Mesenchymal stem cell (in vitro differentiated cells and primary cell): ENCODE results near the gene NDNF.

Experiments used
- DNase-seq: peaks from one replicate; pipeline ENCODE4 v3.0.0-alpha.2; 2013
- H2AFZ ChIP-seq: one replicate; pipeline ENCODE4 v1.6.1; 2013; ENCODE audit warnings: low read depth, mild to moderate bottlenecking, control low read depth, inconsistent platforms, low read length, moderate library complexity
- H2AK5ac ChIP-seq: 2 replicates; pipeline ENCODE4 v1.6.1; 2013; ENCODE audit warnings: low read length, moderate library complexity, mild to moderate bottlenecking, inconsistent platforms; ENCODE audit not compliant: severe bottlenecking
- H2BK120ac ChIP-seq: one replicate; pipeline ENCODE4 v1.6.1; 2013; ENCODE audit warnings: low read depth, mild to moderate bottlenecking, inconsistent platforms, low read length, moderate library complexity
- H2BK12ac ChIP-seq, 2 experiments: one replicate each; pipeline ENCODE4 v1.6.1; 2013; ENCODE audit warnings: inconsistent platforms in 2 of 2, low read length in 2 of 2, mild to moderate bottlenecking in 2 of 2, moderate library complexity in 2 of 2, control low read depth in 1 of 2
- H2BK15ac ChIP-seq: one replicate; pipeline ENCODE4 v1.6.1; 2013; ENCODE audit warnings: mild to moderate bottlenecking, low read depth, inconsistent platforms; ENCODE audit not compliant: poor library complexity, severe bottlenecking
- H2BK5ac ChIP-seq: 2 replicates; pipeline ENCODE4 v1.6.1; 2013; ENCODE audit warnings: low read depth, mild to moderate bottlenecking, low read length, control low read depth, inconsistent platforms; ENCODE audit not compliant: poor library complexity, severe bottlenecking
- H3K14ac ChIP-seq, 2 experiments: one replicate each; pipeline ENCODE4 v1.6.1; 2013; ENCODE audit warnings: inconsistent platforms in 2 of 2, low read length in 2 of 2, control low read depth in 1 of 2, mild to moderate bottlenecking in 1 of 2, moderate library complexity in 1 of 2
- H3K18ac ChIP-seq, 2 experiments: one replicate each; pipeline ENCODE4 v1.6.1; 2013; ENCODE audit warnings: inconsistent platforms in 2 of 2, low read length in 2 of 2, control low read depth in 1 of 2, low read depth in 1 of 2, mild to moderate bottlenecking in 1 of 2
- H3K23ac ChIP-seq, 2 experiments: one replicate each; pipeline ENCODE4 v1.6.1; 2013; ENCODE audit warnings: inconsistent platforms in 2 of 2, low read length in 2 of 2, mild to moderate bottlenecking in 2 of 2, moderate library complexity in 2 of 2, control low read depth in 1 of 2
- H3K27ac ChIP-seq: 2 replicates; pipeline ENCODE4 v1.5.1; 2013; ENCODE audit warnings: mild to moderate bottlenecking, moderate library complexity, low read length, control low read depth, inconsistent platforms; ENCODE audit not compliant: poor library complexity, severe bottlenecking
- H3K27me3 ChIP-seq, 2 experiments: 2 replicates each; pipeline versions ENCODE4 v1.6.1 to v1.7.0; 2013; ENCODE audit warnings: low read length in 2 of 2, mild to moderate bottlenecking in 2 of 2, moderate library complexity in 2 of 2, control low read depth in 1 of 2, inconsistent platforms in 1 of 2; ENCODE audit not compliant: control insufficient read depth in 1 of 2, insufficient read depth in 1 of 2
- H3K36me3 ChIP-seq, 2 experiments: 2 replicates each; pipeline versions ENCODE4 v1.6.1 to v1.7.0; 2013; ENCODE audit warnings: low read length in 2 of 2, control low read depth in 1 of 2, inconsistent platforms in 1 of 2, low read depth in 1 of 2, mild to moderate bottlenecking in 1 of 2; ENCODE audit not compliant: insufficient read depth in 2 of 2, control insufficient read depth in 1 of 2
- H3K4ac ChIP-seq, 2 experiments: one replicate each; pipeline ENCODE4 v1.6.1; 2013; ENCODE audit warnings: inconsistent platforms in 2 of 2, low read length in 2 of 2, mild to moderate bottlenecking in 2 of 2, moderate library complexity in 2 of 2, control low read depth in 1 of 2, low read depth in 1 of 2
- H3K4me1 ChIP-seq: 2 replicates; pipeline ENCODE4 v1.6.1; 2013; ENCODE audit warnings: low read depth, low read length, control low read depth; ENCODE audit not compliant: control insufficient read depth, insufficient read depth
- H3K4me2 ChIP-seq: 2 replicates; pipeline ENCODE4 v1.6.1; 2013; ENCODE audit warnings: low read length, mild to moderate bottlenecking, inconsistent platforms; ENCODE audit not compliant: poor library complexity, severe bottlenecking
- H3K4me3 ChIP-seq, 2 experiments: 2 replicates each; pipeline versions ENCODE4 v1.5.1 to v1.7.0; 2013; ENCODE audit warnings: low read length in 2 of 2, mild to moderate bottlenecking in 2 of 2, control low read depth in 1 of 2, low read depth in 1 of 2; ENCODE audit not compliant: insufficient read depth in 1 of 2
- H3K79me1 ChIP-seq: replicated peaks from 2 replicates; pipeline ENCODE4 v1.6.1; 2013; ENCODE audit warnings: mild to moderate bottlenecking, control low read depth, low read length, inconsistent platforms; ENCODE audit not compliant: poor library complexity, severe bottlenecking
- H3K9ac ChIP-seq: 2 replicates; pipeline ENCODE4 v1.7.0; 2013; ENCODE audit warnings: mild to moderate bottlenecking, low read length, moderate library complexity
- H3K9me3 ChIP-seq: 2 replicates; pipeline ENCODE4 v1.7.0; 2013; ENCODE audit warnings: mild to moderate bottlenecking, low read length; ENCODE audit not compliant: control insufficient read depth
- H4K8ac ChIP-seq: one replicate; pipeline ENCODE4 v1.6.1; 2013; ENCODE audit warnings: inconsistent platforms, mild to moderate bottlenecking, low read length, moderate library complexity
- H4K91ac ChIP-seq: one replicate; pipeline ENCODE4 v1.6.1; 2013; ENCODE audit warnings: mild to moderate bottlenecking, low read length, inconsistent platforms
- WGBS: methylation state at CpG from one replicate; pipeline ENCODE4 v1.1.7; 2013; ENCODE audit warnings: mixed read lengths; 5-methylcytosine and 5-hydroxymethylcytosine counted together

Gene NDNF

GRCh38 chr4:121093261-121093660 is 20.9 kb upstream of the NDNF start:
- H3K27me3 ChIP-seq, result no peaks in the 10 kb centered on the region
- no peak overlapping the region for H3K9ac ChIP-seq

GRCh38 chr4:121091941-121092340 is 19.6 kb upstream of the NDNF start:
- Histone ChIP-seq H3K9ac (no peak overlapping the region), H3K4ac (no peak overlapping the region), H3K23ac (no peak overlapping the region), H3K18ac (no peak overlapping the region), H3K27ac (no peak overlapping the region), H3K4me2 (no peak overlapping the region), H2AK5ac (no peak overlapping the region), H4K8ac (no peak overlapping the region), H3K4me3 (no peak overlapping the region), H4K91ac (no peak overlapping the region), H2BK120ac (no peak overlapping the region), H3K79me1 (no peaks in the 10 kb centered on the region), H3K36me3 (no peaks in the 10 kb centered on the region), H3K14ac (no peak overlapping the region), H2BK12ac (no peak overlapping the region), H2AFZ (no peak overlapping the region), H3K27me3 (no peaks in the 10 kb centered on the region), H3K4me1 (no peaks in the 10 kb centered on the region), H2BK15ac (no peak overlapping the region), H3K9me3 (no peaks in the 10 kb centered on the region), H2BK5ac (no peak overlapping the region)
- DNase-seq, result no peak

More at GRCh38 chr4:121093261-121093660, 20.9 kb upstream of the NDNF start:
- no peak overlapping the region for H2BK5ac ChIP-seq
- no peaks in the 10 kb centered on the region for H3K9me3 ChIP-seq
- H3K4ac ChIP-seq, result no peak overlapping the region
- H3K4me3 ChIP-seq, result no peak overlapping the region
- no peak overlapping the region for H3K27ac ChIP-seq
- H2BK15ac ChIP-seq, result no peak overlapping the region
- no peak overlapping the region for H2AFZ ChIP-seq
- no peak overlapping the region for H2BK120ac ChIP-seq
- no peak overlapping the region for H4K8ac ChIP-seq
- no peak for DNase-seq
- no peak overlapping the region for H2BK12ac ChIP-seq
- no peak overlapping the region for H2AK5ac ChIP-seq
- no peak overlapping the region for H4K91ac ChIP-seq
- no peak overlapping the region for H3K23ac ChIP-seq
- H3K4me2 ChIP-seq, result no peak overlapping the region
- no peaks in the 10 kb centered on the region for H3K36me3 ChIP-seq
- no peak overlapping the region for H3K18ac ChIP-seq
- H3K79me1 ChIP-seq, result no peaks in the 10 kb centered on the region
- no peaks in the 10 kb centered on the region for H3K4me1 ChIP-seq
- no peak overlapping the region for H3K14ac ChIP-seq

- Histone ChIP-seq H4K91ac (no peak overlapping the region), H3K79me1 (no peaks in the 10 kb centered on the region), H2BK12ac (no peak overlapping the region), H3K23ac (no peak overlapping the region), H3K18ac (no peak overlapping the region), H2AK5ac (no peak overlapping the region), H4K8ac (no peak overlapping the region), H3K4ac (no peak overlapping the region), H2AFZ (no peak overlapping the region), H2BK15ac (no peak overlapping the region), H3K4me3 (no peak overlapping the region), H2BK120ac (no peak overlapping the region), H3K36me3 (no peaks in the 10 kb centered on the region), H3K4me1 (no peaks in the 10 kb centered on the region), H3K9ac (no peak overlapping the region), H2BK5ac (no peak overlapping the region), H3K9me3 (peaks cover 2% of the 10 kb centered on the region), H3K27me3 (no peaks in the 10 kb centered on the region), H3K14ac (no peak overlapping the region), H3K4me2 (no peak overlapping the region), H3K27ac (no peak overlapping the region)
- 100% methylated on average over 2 of the region's 4 CpGs for WGBS
- no peak for DNase-seq
These were observed 16.5 kb upstream of the NDNF start for GRCh38 chr4:121088867-121089266.

- Histone ChIP-seq H2BK12ac (no peak overlapping the region), H3K9ac (no peak overlapping the region), H3K27ac (no peak overlapping the region), H4K91ac (no peak overlapping the region), H3K4ac (no peak overlapping the region), H3K4me1 (no peaks in the 10 kb centered on the region), H2BK5ac (no peak overlapping the region), H3K14ac (no peak overlapping the region), H2AFZ (no peak overlapping the region), H3K18ac (no peak overlapping the region), H3K23ac (no peak overlapping the region), H2BK120ac (no peak overlapping the region), H3K9me3 (peaks cover 19% of the 10 kb centered on the region), H2BK15ac (no peak overlapping the region), H4K8ac (no peak overlapping the region), H3K27me3 (peaks cover 4 to 7% of the 10 kb centered on the region in 2 experiments), H3K4me3 (no peak overlapping the region), H3K36me3 (no peaks in the 10 kb centered on the region), H3K4me2 (no peak overlapping the region), H3K79me1 (no peaks in the 10 kb centered on the region), H2AK5ac (no peak overlapping the region)
- no peak for DNase-seq
- 69% methylated on average over 1 of the region's 1 CpG for whole genome bisulfite sequencing
These were observed 7.0 kb upstream of the NDNF start for GRCh38 chr4:121079376-121079775.
